GM12878 (cell line): Measurements from ENCODE around the gene HCK. TPM values are rescaled to one million over a fixed set of nuclear protein-coding genes. Genes with fewer than 3 reads are reported as not detected.

ENCODE experiments used
- ATAC-seq: fragments of 200-7000 bp; cut with Tn5 transposase; 3 replicates; pipeline ENCODE4 v1.9.1; 2020; ENCODE audit warnings: mild to moderate bottlenecking, moderate library complexity
- BruUV-seq: library from RNA; stranded (reverse); fragments of 400-500 nt; replicated peaks from 2 replicates; lab custom pipeline; 2021; lab: Mats Ljungman, UMichigan
- CTCF ChIA-PET: fragments of 300-600 bp; sonication (Branson Sonifier 250); formaldehyde crosslinking; extraction: SDS; loops from one replicate; lab custom pipeline; 2021; ENCODE audit warnings: inconsistent platforms; lab: Yijun Ruan, JAX
- POLR2A ChIA-PET: fragments of 350-600 bp; formaldehyde crosslinking; extraction: SDS; loops from one replicate; lab custom pipeline; 2021; ENCODE audit warnings: inconsistent platforms; lab: Charles Lee
- RAD21 ChIA-PET: fragments of 300-600 bp; sonication (Branson Sonifier 250); formaldehyde crosslinking; loops from one replicate; lab custom pipeline; 2023; ENCODE audit warnings: antibody characterized with exemption; ENCODE audit not compliant: unreplicated experiment; lab: Charles Lee
- SMC1A ChIA-PET: fragments of 300-600 bp; sonication (Branson Sonifier 250); formaldehyde crosslinking; loops from one replicate; lab custom pipeline; 2023; ENCODE audit not compliant: unreplicated experiment, uncharacterized antibody; lab: Charles Lee
- DNase-seq: peaks from one replicate; pipeline ENCODE4 v3.0.0-alpha.2; 2011; ENCODE audit warnings: low read depth, low spot score
- FAIRE-seq: peaks from 3 replicates; lab custom pipeline; 2011; peaks lifted over from hg19 to GRCh38; lab: Jason Lieb, UNC
- H2AFZ ChIP-seq: 2 replicates; pipeline ENCODE4 v1.6.0; 2011; ENCODE audit warnings: low read depth, low read length, control low read depth; ENCODE audit not compliant: control insufficient read depth
- H3K27ac ChIP-seq: 2 replicates; pipeline ENCODE4 v1.5.1; 2011; ENCODE audit warnings: control low read depth; ENCODE audit not compliant: control insufficient read depth, insufficient read depth
- H3K27me3 ChIP-seq, 2 experiments: replicated peaks in 1 of 2; 2 replicates each; pipeline versions ENCODE4 v1.6.0 to v1.6.1; 2011; ENCODE audit warnings: low read length in 1 of 2; ENCODE audit not compliant: control insufficient read depth in 2 of 2, insufficient read depth in 2 of 2
- H3K36me3 ChIP-seq, 2 experiments: 2 replicates each; pipeline ENCODE4 v1.5.1; 2011; ENCODE audit warnings: low read length in 1 of 2; ENCODE audit not compliant: control insufficient read depth in 2 of 2, insufficient read depth in 2 of 2
- H3K4me1 ChIP-seq: 2 replicates; pipeline ENCODE4 v1.6.1; 2011; ENCODE audit warnings: mild to moderate bottlenecking, low read length, moderate library complexity, mixed read lengths; ENCODE audit not compliant: control insufficient read depth, insufficient read depth
- H3K4me2 ChIP-seq: 2 replicates; pipeline ENCODE4 v1.6.0; 2011; ENCODE audit warnings: control low read depth; ENCODE audit not compliant: control insufficient read depth, insufficient read depth
- H3K4me3 ChIP-seq: fragments of 200-600 bp; sonication (generic); 2 replicates; pipeline ENCODE4 v1.5.1; 2016
- H3K79me2 ChIP-seq: 2 replicates; pipeline ENCODE4 v1.6.0; 2011; ENCODE audit warnings: low read length; ENCODE audit not compliant: control insufficient read depth, insufficient read depth
- H3K9ac ChIP-seq: 2 replicates; pipeline ENCODE4 v1.8.0; 2011; ENCODE audit warnings: low read length, control low read depth, mixed read lengths; ENCODE audit not compliant: control insufficient read depth, insufficient read depth
- H3K9me3 ChIP-seq: replicated peaks from 3 replicates; pipeline ENCODE4 v1.5.1; 2011; ENCODE audit warnings: mild to moderate bottlenecking, low read length; ENCODE audit not compliant: control insufficient read depth, insufficient read depth
- H4K20me1 ChIP-seq: 2 replicates; pipeline ENCODE4 v1.6.0; 2011; ENCODE audit not compliant: control insufficient read depth, insufficient read depth
- BRCA1 ChIP-seq: IDR thresholded peaks from 2 replicates; pipeline ENCODE4 v1.6.1; 2011; ENCODE audit warnings: low read depth, low read length, improper control_type of control experiment
- CEBPB ChIP-seq, 2 experiments: fragments of 150-350 bp in 1 of 2; IDR thresholded peaks; 2 replicates each; pipeline ENCODE4 v1.6.1; 2012 to 2014; ENCODE audit warnings: low read depth in 2 of 2, low read length in 2 of 2, borderline replicate concordance in 1 of 2, inconsistent platforms in 1 of 2
- CTCF ChIP-seq, 3 experiments: IDR thresholded peaks in 2 of 3; conservative IDR thresholded peaks in 1 of 3; 2 replicates each; pipeline ENCODE4 v1.5.1; 2011; ENCODE audit warnings: low read depth in 3 of 3, low read length in 3 of 3, mild to moderate bottlenecking in 3 of 3, control low read depth in 2 of 3, moderate library complexity in 2 of 3, inconsistent platforms in 1 of 3, mixed read lengths in 1 of 3; ENCODE audit not compliant: control insufficient read depth in 2 of 3, insufficient read depth in 1 of 3; ENCODE audit errors: extremely low read depth in 1 of 3
- IRF5 ChIP-seq: fragments of 450-650 bp; IDR thresholded peaks from 2 replicates; pipeline ENCODE4 v1.6.1; 2017; ENCODE audit warnings: borderline replicate concordance
- MEF2A ChIP-seq: IDR thresholded peaks from 2 replicates; pipeline ENCODE4 v1.6.1; 2011; ENCODE audit warnings: low read depth, mild to moderate bottlenecking, low read length, moderate library complexity; ENCODE audit not compliant: insufficient read depth
- NBN ChIP-seq: fragments of 450-650 bp; IDR thresholded peaks from 2 replicates; pipeline ENCODE4 v1.6.1; 2016
- NFIC ChIP-seq: IDR thresholded peaks from 2 replicates; pipeline ENCODE4 v1.6.1; 2012; ENCODE audit warnings: low read depth, mild to moderate bottlenecking, inconsistent platforms, low read length, moderate library complexity
- RAD21 ChIP-seq: IDR thresholded peaks from 2 replicates; pipeline ENCODE4 v1.6.1; 2011; ENCODE audit warnings: mild to moderate bottlenecking, low read depth, low read length, moderate library complexity; ENCODE audit not compliant: insufficient read depth
- SMAD1 ChIP-seq: fragments of 450-650 bp; IDR thresholded peaks from 2 replicates; pipeline ENCODE4 v1.6.1; 2018; ENCODE audit warnings: mild to moderate bottlenecking, low read depth; ENCODE audit not compliant: partially characterized antibody
- SPI1 ChIP-seq: IDR thresholded peaks from 2 replicates; pipeline ENCODE4 v1.6.1; 2011; ENCODE audit warnings: low read depth, mild to moderate bottlenecking, low read length, moderate library complexity, borderline replicate concordance; ENCODE audit not compliant: insufficient read depth
- SUZ12 ChIP-seq: fragments of 200-600 bp; sonication (generic); IDR thresholded peaks from one replicate; pipeline ENCODE4 v1.6.1; 2018; ENCODE audit warnings: antibody characterized with exemption, mild to moderate bottlenecking; ENCODE audit not compliant: unreplicated experiment
- WGBS: methylation state at CpG from one replicate; pipeline ENCODE4 v1.1.6; 2016; ENCODE audit warnings: low lambda C conversion rate; ENCODE audit not compliant: insufficient replicate concordance, insufficient coverage; ENCODE audit errors: missing lambda C conversion rate; 5-methylcytosine and 5-hydroxymethylcytosine counted together
- in situ Hi-C: fragments of 300-500 bp; cut with MboI; formaldehyde crosslinking; loops from 9 replicates; pipeline ENCODE4 v1.14.3; 2018; ENCODE audit warnings: mixed read lengths
- intact Hi-C: fragments of 100-400 bp; cut with micrococcal nuclease; formaldehyde crosslinking; loops from one replicate; pipeline ENCODE4 v1.14.2; 2022; ENCODE audit not compliant: unreplicated experiment
- polyA plus RNA-seq, 11 experiments: library from polyadenylated mRNA; depleted of rRNA in 4 of 11; unstranded in 6 of 11; stranded (reverse) in 5 of 11; fragments of >200 nt; fragmentation: Nextera tagmentation in 4 of 11; fragmentation: Illumina TruSeq in 1 of 11; extraction: Ambion mirVana in 4 of 11; extraction: Trizol in 1 of 11; gene quantifications; 1 replicate in 1 of 11; 2 replicates in 10 of 11; pipeline versions ENCODE4 v1.2.1 to v1.2.3, GENCODE V29; 2011 to 2016; ENCODE audit warnings: inconsistent platforms in 2 of 11, missing spikeins in 2 of 11, low read depth in 1 of 11
- total RNA-seq, 4 experiments: library from RNA; depleted of rRNA in 3 of 4; stranded (reverse); fragments of >200 nt in 3 of 4; fragmentation: Illumina TruSeq in 1 of 4; extraction: Trizol in 1 of 4; gene quantifications; 2 replicates each; pipeline versions ENCODE4 v1.2.1 to v1.2.3, GENCODE V29; 2013 to 2021

Gene HCK
- total and polyA plus RNA-seq, 10 of the 15 experiments (the other 5 are each of a cell fraction or from before 2014, with no cell fraction given), result 1.3 to 30.3 (median 18.5) TPM

GRCh38 chr20:32024683-32025295, 27.3 kb upstream of the HCK start:
- Histone ChIP-seq H3K4me2 (no peak overlapping the region), H4K20me1 (no peaks in the 10 kb centered on the region), H2AFZ (no peak overlapping the region)
- intact Hi-C loops, result no loop called here
- BruUV-seq, result no TSS peak
- no peak for TF ChIP-seq NFIC
- no peak for TF ChIP-seq SUZ12
- peak in 1 of 3 experiments; percentile 19; a peak in 2 of 6 replicates for TF ChIP-seq CTCF (IDR thresholded peaks at IDR 0.05 in 2 of 3, conservative IDR thresholded peaks at IDR 0.05 in 1 of 3; ENCODE audit: control insufficient read depth in 2 of 3, extremely low read depth in 1 of 3, insufficient read depth in 1 of 3, low read depth in 3 of 3, low read length in 3 of 3)
- TF ChIP-seq RAD21, result peak; percentile 19; the same call in 1 of the 2 replicates
- no peak for TF ChIP-seq BRCA1
- TF ChIP-seq IRF5, result no peak
- peak; percentile 72; the same call in 1 of the 2 replicates for TF ChIP-seq SPI1
- TF ChIP-seq MEF2A, result no peak
- TF ChIP-seq CEBPB (IDR thresholded peaks at IDR 0.05; ENCODE audit: borderline replicate concordance in 1 of 2, low read depth in 2 of 2, low read length in 2 of 2), result no peak
- 0 out of 2 replicates have a peak, but pooled peaks have one; percentile 40 for TF ChIP-seq NBN
- no peak for TF ChIP-seq SMAD1
- TF ChIP-seq, all 136 proteins: peak for 4
- Histone ChIP-seq H3K9me3 (no peaks in the 10 kb centered on the region), H3K4me1 (no peaks in the 10 kb centered on the region), H3K27ac (no peak overlapping the region), H3K27me3 (peaks cover 2 to 5% of the 10 kb centered on the region in 2 experiments), H3K36me3 (no peaks in the 10 kb centered on the region), H3K79me2 (no peaks in the 10 kb centered on the region), H3K4me3 (no peak overlapping the region), H3K9ac (no peak overlapping the region)
- in situ Hi-C loops, result no loop called here
- DNase-seq (no peak), FAIRE-seq (no peak), ATAC-seq (peak; percentile 79)
- SMC1A ChIA-PET, result interaction anchor here (1.0 to 1.3 kb wide), 4 partner anchors 13 to 73 kb away, joined by 3 to 4 read pairs (median 3); partner anchors contain the start of gene PDRG1
- RAD21 ChIA-PET, result interaction anchor here (1.0 kb wide), 1 partner anchor 12 kb away, joined by 3 read pairs; no protein-coding TSS in a partner anchor
- POLR2A ChIA-PET, result no interaction called here
- CTCF ChIA-PET, result interaction anchor here (0.7 to 2.4 kb wide), 8 partner anchors 10 to 178 kb away, joined by 3 to 15 read pairs (median 4); no protein-coding TSS in a partner anchor
- 34% methylated on average over 6 of the region's 6 CpGs for WGBS
